Dedifferentiated amniotic fluid mesenchymal stem cell (primary cell): ENCODE measurements around the gene CPNE5.

Experiments
- DNase-seq: peaks from one replicate; pipeline ENCODE4 v3.0.0-alpha.2; 2016; ENCODE audit errors: extremely low spot score

Gene CPNE5

DNA sequence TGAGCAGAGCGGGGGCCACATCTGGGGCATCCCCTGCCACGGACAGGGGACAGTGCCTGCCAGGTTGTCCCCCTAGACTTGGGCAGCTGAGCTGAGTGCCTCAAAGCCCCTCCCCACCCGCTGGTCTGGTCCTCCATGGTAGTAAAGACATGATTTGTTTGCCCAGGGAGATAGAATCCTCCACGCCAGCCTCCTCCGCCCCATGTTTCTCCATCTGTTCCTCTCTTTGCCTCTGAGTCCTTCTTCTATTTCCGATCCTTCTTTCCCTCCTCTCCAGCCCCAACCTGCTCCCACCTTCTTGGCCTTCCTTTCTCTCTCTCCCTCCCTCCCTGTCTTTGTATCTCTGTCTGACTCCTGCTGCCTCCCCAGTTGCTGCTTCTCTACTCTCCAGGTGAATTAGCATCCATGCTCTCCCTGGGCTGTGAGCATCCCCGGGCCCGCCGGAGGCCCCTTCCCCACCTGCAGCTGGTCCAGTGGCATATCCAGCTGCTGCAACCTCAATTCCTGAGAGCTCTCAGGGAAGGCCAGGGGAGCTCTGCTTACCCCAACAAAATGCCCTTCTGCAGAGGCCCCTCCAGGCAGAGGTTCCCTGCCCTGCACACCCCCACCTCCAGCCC, 45.8 kb downstream of the CPNE5 start:
- no peak for DNase-seq

DNA sequence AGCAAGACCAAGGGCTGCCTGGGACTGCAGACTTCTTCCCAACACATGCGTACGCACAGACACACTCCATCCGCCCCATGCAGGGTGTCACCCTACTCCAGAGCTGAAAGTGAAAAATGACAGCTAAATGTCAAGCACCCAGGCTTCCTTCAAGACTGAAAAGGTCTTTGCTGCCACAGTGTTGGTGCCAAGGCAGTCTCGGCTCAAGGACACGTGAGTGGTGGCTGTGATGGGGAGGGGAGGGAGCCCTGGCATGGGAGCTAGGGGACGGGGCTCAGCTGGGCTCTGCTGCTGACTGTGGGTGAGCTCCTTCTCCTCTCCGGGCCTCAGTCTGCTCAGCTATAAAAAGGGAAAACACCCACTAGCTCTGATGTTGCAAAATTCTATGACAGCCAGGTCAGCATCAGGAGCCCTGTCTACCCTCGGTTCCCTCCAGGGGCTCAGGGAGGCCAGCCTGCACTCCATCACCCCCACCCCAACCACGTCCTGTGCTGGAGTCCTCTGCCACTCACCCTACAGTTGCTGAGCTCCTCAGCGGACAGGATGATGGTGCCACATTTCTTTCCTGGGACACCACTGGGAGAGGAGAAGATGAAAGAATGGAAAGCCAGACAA, 47.6 kb downstream of the CPNE5 start:
- no peak for DNase-seq

- no peak for DNase-seq
These were observed 48.2 kb downstream of the CPNE5 start for GRCh38 chr6:36791085-36791484.

- no peak for DNase-seq
These were observed 50.5 kb downstream of the CPNE5 start for GRCh38 chr6:36788768-36789167.

DNA sequence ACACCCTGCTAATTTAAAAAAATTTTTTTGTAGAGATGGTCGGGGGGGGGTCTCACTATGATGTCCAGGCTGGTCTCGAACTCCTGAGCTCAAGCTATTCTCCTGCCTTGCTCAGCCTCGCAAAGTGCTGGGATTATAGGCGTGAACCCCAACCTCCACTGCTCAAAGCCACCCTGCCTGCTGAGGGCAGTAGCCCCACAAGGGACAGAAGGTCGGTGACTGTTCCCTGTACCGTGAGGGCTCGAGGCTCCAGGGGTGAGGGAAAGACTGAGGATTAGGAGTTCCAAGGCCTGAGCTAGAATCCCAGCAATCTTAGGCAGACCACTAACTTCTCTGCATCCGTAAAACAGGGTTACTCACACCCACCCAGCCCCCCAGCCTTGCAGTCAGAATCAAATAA, 51.1 kb downstream of the CPNE5 start:
- no peak for DNase-seq

DNA sequence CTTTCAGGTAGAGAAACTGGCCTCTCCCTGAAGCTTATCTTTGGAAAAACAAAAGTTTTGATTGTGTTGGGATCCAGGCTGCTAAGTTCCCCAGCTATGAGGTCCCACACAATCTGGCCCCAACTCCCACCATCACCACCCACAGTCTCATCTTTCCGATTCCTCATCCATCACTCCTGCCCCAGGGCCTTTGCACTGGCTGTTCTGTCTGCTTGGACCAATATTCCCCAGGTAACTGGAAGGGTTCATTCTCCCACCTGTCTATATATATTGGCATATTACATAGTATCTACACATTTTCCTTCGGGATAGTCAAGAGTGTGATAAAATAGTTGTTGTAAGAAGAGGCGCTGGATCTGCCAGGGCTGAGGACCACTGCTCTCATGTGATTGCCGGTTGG, 52.0 kb downstream of the CPNE5 start:
- DNase-seq = no peak

- no peak for DNase-seq
These were observed 53.1 kb downstream of the CPNE5 start for GRCh38 chr6:36786055-36786675.

DNA sequence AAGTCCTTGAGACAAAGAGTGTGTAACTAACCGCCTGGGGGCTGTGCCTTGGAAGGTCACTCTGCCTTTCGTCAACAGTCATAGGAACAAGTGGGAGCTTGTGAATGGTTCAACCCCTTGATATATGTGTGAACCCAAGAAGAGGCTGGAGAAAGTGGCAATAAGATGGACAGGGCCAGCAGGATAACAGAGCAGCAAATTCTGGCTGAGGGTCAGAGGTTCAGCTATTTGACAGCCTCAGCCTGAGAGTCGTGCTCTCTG, 54.9 kb downstream of the CPNE5 start:
- no peak for DNase-seq

DNA sequence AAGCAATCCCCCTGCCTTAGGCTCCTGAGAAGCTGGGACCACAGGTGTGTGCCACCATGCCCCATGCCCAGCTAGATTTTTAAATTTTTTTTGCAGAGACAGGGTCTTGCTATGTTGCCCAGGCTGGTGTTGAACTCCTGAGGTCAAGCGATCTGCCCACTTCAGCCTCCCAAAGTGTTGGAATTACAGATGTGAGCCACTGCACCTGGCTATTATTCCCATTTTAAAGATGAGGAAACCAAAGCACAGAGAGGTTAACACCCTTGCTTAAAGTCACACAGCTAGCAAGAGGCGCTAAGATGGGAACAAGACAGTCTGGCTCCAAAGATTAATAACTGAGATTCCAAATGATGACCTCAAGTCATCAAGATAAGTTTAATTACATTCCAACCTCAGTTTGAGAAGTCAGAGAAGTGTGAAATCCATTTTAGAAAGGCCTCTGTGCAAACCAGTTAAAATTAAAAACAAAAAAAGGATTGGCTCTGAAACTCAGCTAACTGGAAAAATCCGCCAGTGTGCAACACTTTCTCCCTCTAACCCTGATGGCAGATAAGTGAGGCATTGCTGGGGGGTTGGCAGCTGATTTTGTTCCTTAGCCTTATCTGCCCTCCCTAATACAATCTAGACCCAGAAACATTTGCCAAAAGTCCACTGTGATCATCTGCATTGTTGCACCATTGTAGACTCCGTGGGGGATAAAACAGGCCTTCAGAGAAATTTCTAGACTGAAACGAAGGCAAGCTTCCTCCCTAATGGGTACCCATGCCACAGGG, 55.5 kb downstream of the CPNE5 start:
- DNase-seq = no peak

DNA sequence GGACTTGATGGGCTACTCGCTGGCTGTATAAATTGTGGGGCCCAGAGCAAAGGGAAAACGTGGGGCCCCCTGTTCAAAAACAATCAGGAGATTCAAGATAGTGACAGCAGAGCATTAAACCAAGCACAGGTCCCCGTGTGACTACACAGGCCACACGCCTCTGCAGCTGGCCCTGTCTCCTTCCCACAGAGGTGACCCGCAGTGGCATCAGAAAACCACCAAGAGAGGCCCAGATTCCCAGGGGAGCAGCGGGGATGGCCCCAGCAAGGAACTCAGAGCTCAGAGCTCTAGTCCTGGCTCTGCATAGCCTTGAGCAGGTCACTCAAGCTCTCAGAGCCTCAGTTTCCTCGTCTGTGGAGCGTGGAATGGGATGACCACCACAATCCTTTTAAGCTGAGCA, 57.6 kb downstream of the CPNE5 start:
- DNase-seq = no peak

DNA sequence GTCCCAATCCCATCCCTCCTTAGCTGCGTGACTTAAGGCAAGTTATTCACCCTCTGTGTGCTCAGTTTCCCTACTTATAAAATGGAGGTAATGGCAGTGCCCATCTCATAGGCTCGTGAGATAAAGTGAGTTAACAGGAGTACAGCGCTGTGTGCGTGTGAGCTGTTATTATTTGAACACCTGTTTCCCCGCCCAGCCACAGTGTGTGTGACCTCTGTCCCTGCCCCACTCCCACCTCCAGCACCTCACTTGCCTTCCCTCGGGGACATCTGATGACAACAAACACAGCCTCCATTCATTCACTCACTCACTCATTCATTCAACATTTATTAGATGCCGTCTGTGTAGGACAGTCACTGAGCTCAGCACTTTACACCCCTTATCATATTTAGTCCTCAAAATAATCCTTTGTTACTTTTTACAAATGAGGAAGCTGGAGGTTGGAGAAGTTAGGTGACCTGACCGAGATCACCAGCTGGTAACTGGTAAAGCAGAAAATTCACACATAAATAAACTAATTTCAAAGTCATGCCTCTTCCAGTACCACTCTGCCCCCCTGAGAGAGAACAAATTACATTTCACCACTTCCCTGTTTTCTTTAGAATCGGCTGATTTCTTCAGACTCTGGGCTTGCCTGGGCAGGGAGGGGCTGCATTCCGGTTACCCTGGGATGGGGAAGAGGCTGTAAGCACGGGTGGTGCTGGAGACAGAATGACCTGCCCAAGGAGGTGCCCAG, 58.6 kb downstream of the CPNE5 start:
- no peak for DNase-seq

DNA sequence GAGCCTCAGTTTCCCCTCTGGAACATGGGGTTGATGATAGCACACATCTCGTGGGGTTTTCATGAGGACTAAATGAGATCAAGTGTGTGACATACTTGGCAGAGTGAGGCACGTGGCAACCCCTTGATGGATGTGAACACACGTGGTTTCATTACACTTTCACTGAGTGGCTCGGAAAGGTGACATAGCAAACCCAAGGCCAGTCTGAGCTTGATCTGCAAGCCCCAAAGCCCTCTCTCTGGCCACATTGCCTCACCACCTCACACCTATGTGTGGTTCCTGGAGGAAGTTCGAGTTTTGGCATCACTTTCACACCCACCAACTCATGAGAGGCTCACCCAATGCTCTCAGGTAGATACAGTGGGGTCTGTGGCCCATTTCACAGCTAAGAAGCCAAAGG, 60.0 kb downstream of the CPNE5 start:
- no peak for DNase-seq

DNA sequence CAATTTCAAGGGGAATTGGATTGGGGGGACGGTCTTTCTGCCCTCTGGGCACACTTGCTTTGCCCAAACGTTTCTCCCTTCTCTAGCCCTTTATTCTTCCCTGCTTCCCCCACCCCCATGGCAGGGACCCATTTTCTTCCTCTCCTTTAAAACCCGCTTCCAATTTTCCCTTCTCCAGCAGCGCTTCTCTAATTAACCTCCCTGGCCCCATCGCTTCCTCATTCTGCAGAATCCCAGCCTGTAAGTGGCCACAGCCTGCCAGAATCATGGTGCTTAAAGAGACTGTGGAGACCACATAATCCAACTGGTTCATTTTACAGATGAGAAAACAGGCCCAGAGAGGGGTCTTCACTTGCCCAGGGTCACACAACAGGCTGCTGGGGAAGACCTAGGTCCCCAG, 61.4 kb downstream of the CPNE5 start:
- no peak for DNase-seq

GRCh38 chr6:36776167-36776566, 63.1 kb downstream of the CPNE5 start:
- no peak for DNase-seq

- DNase-seq = no peak
These were observed 64.9 kb downstream of the CPNE5 start for GRCh38 chr6:36774331-36774730.

- DNase-seq = no peak
These were observed 66.8 kb downstream of the CPNE5 start for GRCh38 chr6:36772397-36772796.

DNA sequence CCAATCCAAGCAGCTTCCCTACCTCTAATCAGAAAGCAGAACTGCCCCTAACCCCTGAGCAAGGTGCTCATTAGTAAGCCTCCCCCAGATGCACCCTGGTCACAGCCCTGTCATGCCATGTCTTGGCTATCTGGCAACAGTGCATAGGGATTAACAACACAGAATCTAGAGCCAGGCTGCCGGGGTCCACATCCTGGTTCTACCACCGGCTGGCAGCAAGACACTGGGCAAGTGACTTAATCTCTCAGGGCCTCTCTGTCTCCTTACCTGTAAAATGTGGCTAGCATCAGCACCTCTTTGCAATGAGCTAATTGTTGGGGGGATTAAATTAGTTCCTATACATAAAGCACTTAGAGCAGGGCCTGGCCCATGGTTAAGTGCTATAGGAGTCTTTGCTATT, 68.1 kb downstream of the CPNE5 start:
- no peak for DNase-seq

- DNase-seq = no peak
These were observed 69.4 kb downstream of the CPNE5 start for GRCh38 chr6:36769676-36770499.

DNA sequence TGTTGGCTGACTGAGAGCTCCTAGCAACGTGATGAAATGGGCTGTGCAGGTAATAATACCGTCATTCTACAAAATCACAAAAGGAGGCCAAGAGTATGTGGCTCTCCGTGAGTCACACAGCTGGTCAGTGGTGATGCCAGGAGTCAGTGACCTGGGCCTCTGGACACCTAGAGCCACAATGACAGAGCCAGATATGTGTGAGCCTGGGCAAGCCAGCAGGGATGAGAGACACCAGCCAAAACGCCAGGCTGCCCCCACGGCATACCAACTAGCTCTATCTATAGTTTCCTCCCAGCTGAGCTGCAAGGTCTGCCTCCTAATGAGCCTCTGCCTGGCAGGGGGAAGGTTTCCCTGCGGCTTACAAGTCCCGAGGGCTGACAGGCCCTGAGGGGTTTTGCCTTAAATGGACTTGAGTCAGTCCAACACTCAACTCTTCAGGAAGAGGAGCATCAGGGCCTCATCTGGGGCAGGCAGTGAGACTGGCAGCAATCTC, 70.0 kb downstream of the CPNE5 start:
- no peak for DNase-seq

- DNase-seq = no peak
These were observed 72.8 kb downstream of the CPNE5 start for GRCh38 chr6:36766399-36766945.
